HFFc6 (cell line): ENCODE results near the gene ASB11. TPM values are rescaled to one million over a fixed set of nuclear protein-coding genes. Genes with fewer than 3 reads are reported as not detected.
"Not testable (repeated sequence)": the region's sequence is repeated elsewhere in the genome, so short reads cannot be mapped to it uniquely, and the experiment has no call there.

Source experiments
- DNase-seq: peaks from one replicate; pipeline ENCODE4 v3.0.0-alpha.2; 2018
- H3K27ac Mint-ChIP-seq: 2 replicates; pipeline ENCODE4 v1.8.0; 2020; ENCODE audit warnings: mild to moderate bottlenecking, mixed read lengths
- H3K27me3 Mint-ChIP-seq: 2 replicates; pipeline ENCODE4 v1.8.0; 2021; ENCODE audit warnings: mild to moderate bottlenecking, moderate library complexity, mixed read lengths; ENCODE audit not compliant: insufficient read depth
- H3K36me3 Mint-ChIP-seq: 2 replicates; pipeline ENCODE4 v1.8.0; 2021; ENCODE audit warnings: low read depth, mixed read lengths
- H3K4me1 Mint-ChIP-seq: 2 replicates; pipeline ENCODE4 v1.8.0; 2020; ENCODE audit warnings: low read depth, mixed read lengths
- H3K4me3 Mint-ChIP-seq: 2 replicates; pipeline ENCODE4 v1.8.0; 2020; ENCODE audit warnings: mild to moderate bottlenecking, moderate library complexity, mixed read lengths
- H3K9me3 Mint-ChIP-seq: 2 replicates; pipeline ENCODE4 v1.8.0; 2020; ENCODE audit warnings: mild to moderate bottlenecking, mixed read lengths
- total RNA-seq, 6 experiments: library from RNA; stranded (reverse); fragmentation: NEBNext Ultra II Directional; extraction: Animal tissue kit (Norgen Biotek cat#: 25700); gene quantifications; 2 replicates in 1 of 6; 3 replicates in 5 of 6; pipeline ENCODE4 v1.2.3, GENCODE V29; 2021
- TF ChIP-seq, protein P1 (sequence below): fragments of 200-600 bp; sonication (generic); IDR thresholded peaks from 2 replicates; pipeline ENCODE4 v1.5.0; 2021; ENCODE audit warnings: antibody characterized with exemption, mild to moderate bottlenecking

Gene ASB11
- total RNA-seq, 6 experiments from 2014 or later, result not detected

DNA sequence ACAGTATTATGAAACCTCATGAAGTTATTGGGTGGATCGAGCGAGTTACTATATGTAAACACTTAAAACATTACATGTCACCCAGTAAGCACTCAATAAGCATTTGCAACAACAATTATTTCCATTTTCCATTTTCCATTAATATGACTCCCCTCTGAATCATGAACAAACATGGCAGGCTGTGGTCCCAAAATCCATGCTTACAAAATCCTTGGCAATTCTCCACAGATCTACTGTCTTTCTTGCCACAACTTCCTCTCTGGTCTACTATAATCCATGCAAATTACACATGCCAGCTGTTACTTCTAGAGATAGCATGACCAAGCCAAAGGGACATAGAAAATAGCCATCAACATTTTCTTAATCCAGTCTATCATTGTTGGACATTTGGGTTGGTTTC is 22.0 kb downstream of the ASB11 start:
- no peak for DNase-seq
- Mint-ChIP-seq H3K36me3 (no peaks in the 10 kb centered on the region), H3K27ac (no peak overlapping the region), H3K4me1 (peaks cover 18% of the 10 kb centered on the region), H3K4me3 (no peak overlapping the region), H3K9me3 (no peaks in the 10 kb centered on the region), H3K27me3 (peaks cover 2% of the 10 kb centered on the region)
- TF ChIP-seq, protein P1, sequence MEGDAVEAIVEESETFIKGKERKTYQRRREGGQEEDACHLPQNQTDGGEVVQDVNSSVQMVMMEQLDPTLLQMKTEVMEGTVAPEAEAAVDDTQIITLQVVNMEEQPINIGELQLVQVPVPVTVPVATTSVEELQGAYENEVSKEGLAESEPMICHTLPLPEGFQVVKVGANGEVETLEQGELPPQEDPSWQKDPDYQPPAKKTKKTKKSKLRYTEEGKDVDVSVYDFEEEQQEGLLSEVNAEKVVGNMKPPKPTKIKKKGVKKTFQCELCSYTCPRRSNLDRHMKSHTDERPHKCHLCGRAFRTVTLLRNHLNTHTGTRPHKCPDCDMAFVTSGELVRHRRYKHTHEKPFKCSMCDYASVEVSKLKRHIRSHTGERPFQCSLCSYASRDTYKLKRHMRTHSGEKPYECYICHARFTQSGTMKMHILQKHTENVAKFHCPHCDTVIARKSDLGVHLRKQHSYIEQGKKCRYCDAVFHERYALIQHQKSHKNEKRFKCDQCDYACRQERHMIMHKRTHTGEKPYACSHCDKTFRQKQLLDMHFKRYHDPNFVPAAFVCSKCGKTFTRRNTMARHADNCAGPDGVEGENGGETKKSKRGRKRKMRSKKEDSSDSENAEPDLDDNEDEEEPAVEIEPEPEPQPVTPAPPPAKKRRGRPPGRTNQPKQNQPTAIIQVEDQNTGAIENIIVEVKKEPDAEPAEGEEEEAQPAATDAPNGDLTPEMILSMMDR, result no peak

DNA sequence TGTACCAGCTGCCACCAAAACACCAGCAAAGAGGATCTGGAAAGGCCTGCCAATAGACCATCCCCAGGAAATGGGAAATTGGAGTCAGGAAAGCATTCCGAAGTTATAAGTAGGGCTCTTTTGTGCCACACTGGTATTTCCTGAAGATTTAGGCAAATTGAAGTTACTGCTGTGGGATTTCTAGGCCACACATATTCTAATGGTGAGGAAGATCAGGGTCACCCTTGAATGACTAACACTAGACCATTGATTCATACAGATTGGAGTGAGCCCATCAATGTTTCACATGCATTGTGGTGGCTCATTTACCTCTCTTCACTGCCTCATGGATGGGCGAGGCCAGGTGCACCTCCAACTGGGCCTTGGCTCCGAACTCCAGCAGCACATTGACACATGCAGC is 22.6 kb downstream of the ASB11 start:
- H3K27ac Mint-ChIP-seq, result no peak overlapping the region; the same call in 1 of the 2 replicates
- no peak overlapping the region for H3K4me3 Mint-ChIP-seq
- no peaks in the 10 kb centered on the region for H3K9me3 Mint-ChIP-seq
- H3K27me3 Mint-ChIP-seq, result peaks cover 2% of the 10 kb centered on the region
- H3K36me3 Mint-ChIP-seq, result no peaks in the 10 kb centered on the region
- TF ChIP-seq, protein P1, result no peak
- H3K4me1 Mint-ChIP-seq, result peaks cover 18% of the 10 kb centered on the region
- DNase-seq, result peak; percentile 12

DNA sequence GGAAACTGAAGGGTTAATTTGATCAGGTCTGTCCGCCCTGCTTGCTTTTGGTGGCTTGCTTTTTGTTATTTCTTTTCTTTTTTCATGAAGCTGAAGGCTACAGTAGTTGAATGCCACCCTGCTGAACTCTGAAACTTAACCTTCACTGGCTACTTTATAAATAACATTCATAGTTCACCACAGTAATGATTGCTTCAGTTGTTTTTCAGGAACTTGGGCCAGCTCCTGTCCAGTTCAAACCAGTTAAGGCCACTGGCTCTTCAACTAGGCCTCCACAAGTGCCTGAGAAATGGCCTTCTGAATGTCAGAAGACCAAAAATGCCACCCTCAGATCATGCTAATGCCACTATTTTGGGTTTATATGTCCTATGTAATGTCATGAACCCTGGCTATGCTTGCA is 37.8 kb downstream of the ASB11 start:
- TF ChIP-seq, protein P1, result no peak
- H3K4me1 Mint-ChIP-seq, result no peaks in the 10 kb centered on the region
- H3K36me3 Mint-ChIP-seq, result no peaks in the 10 kb centered on the region
- DNase-seq, result no peak
- no peaks in the 10 kb centered on the region for H3K9me3 Mint-ChIP-seq
- H3K27me3 Mint-ChIP-seq, result no peaks in the 10 kb centered on the region
- no peak overlapping the region for H3K27ac Mint-ChIP-seq
- H3K4me3 Mint-ChIP-seq, result no peak overlapping the region

DNA sequence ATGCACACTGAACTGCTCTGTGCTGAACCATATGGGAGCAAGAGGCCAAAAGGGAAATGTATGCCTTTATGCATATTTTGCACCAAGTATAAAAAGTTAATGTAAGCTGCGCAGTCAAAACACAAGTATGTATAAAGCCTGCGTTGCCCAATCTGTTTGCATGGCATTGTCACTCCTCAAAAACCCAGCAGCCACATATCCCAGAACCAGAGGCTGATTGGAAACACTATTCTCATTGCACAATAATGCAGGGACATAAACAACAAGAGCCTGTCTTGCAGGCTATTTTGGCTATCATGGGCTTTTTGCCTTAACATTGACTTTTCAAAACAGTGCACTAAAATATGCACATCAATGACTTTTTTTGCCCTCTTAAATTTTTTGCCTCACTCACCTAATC is 40.5 kb downstream of the ASB11 start:
- no peak overlapping the region for H3K27ac Mint-ChIP-seq
- H3K9me3 Mint-ChIP-seq, result no peaks in the 10 kb centered on the region
- no peaks in the 10 kb centered on the region for H3K36me3 Mint-ChIP-seq
- DNase-seq, result no peak
- H3K27me3 Mint-ChIP-seq, result no peaks in the 10 kb centered on the region
- peaks cover 6% of the 10 kb centered on the region for H3K4me1 Mint-ChIP-seq
- TF ChIP-seq, protein P1, result no peak
- H3K4me3 Mint-ChIP-seq, result no peak overlapping the region

DNA sequence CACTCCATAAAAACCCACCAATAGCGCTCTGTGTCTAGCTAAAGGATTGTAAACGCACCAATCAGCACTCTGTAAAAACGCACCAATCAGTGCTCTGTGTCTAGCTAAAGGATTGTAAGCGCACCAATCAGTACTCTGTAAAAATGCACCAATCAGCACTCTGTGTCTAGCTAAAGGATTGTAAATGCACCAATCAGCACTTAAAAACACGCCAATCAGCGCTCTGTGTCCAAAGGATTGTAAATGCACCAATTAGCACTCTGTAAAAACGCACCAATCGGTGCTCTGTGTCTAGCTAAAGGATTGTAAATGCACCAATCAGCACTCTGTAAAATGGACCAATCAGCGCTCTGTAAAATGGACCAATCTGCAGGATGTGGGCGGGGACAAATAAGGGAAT is 42.2 kb downstream of the ASB11 start:
- not testable (repeated sequence) for H3K27ac Mint-ChIP-seq, H3K9me3 Mint-ChIP-seq, DNase-seq, H3K4me3 Mint-ChIP-seq, H3K36me3 Mint-ChIP-seq, H3K27me3 Mint-ChIP-seq
- H3K4me1 Mint-ChIP-seq, result peaks cover 14% of the 10 kb centered on the region

DNA sequence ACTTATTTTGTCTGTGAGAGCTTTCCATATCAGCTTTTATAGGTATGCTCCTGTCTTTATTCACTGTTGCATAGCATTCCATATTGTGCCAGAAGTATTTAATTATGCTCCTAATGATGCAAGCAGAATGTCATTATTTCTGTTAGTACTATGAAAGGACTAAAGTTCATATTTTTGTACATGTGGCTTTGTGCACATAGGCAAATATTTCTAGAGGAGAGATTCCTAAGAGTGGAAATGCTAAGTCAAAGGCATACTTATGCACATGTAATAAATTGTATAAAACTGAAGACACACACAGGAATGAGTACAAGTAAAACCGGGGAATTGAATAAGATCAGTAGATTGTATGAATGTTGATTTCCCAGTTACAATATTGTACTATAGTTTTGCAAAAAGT is 43.7 kb downstream of the ASB11 start:
- H3K4me3 Mint-ChIP-seq, result no peak overlapping the region
- peaks cover 14% of the 10 kb centered on the region for H3K4me1 Mint-ChIP-seq
- H3K27me3 Mint-ChIP-seq, result peaks cover 3% of the 10 kb centered on the region; the same call in 1 of the 2 replicates
- DNase-seq, result no peak
- H3K9me3 Mint-ChIP-seq, result no peaks in the 10 kb centered on the region
- H3K27ac Mint-ChIP-seq, result no peak overlapping the region
- TF ChIP-seq, protein P1, result no peak
- H3K36me3 Mint-ChIP-seq, result no peaks in the 10 kb centered on the region
